NCI-H2107 treated with DMSO at 0.1 percent for 48 hours (cell line): ENCODE data around the gene TOLLIP.
"Not testable (repeated sequence)": the region's sequence is repeated elsewhere in the genome, so short reads cannot be mapped to it uniquely, and the experiment has no call there.

Experiments used
- DNase-seq: peaks from one replicate; lab custom pipeline; 2025; ENCODE audit not compliant: unreplicated experiment; lab: John Stamatoyannopoulos, UW

The TOLLIP gene

DNA sequence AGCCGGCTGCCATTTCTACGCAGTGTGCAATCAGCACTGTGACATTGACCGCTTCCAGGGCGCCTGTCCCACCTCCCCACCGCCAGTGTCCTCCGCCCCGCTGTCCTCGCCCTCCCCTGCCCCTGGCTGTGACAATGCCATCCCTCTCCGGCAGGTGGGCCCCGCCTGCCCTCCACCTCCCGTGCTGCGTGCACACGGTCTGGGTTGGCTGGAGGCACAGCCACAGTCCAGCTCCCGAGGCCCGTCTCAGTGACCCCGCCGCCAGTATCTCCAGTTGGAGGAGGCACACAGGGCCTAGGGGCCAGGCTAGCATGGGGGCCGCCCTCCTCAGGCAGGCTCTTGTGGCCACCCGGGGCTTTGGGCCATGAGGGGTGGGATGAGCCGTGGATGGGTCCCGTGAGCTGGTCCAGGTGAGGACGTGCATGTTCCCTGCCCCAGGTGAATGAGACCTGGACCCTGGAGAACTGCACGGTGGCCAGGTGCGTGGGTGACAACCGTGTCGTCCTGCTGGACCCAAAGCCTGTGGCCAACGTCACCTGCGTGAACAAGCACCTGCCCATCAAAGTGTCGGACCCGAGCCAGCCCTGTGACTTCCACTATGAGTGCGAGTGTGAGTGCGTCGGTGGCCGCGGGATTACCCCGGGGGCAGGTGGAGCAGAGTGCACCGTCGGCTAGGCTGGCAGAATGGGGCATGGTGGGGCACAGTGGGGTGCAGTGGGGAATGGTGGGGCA, 56.9 kb downstream of the TOLLIP start:
- no peak for DNase-seq

GRCh38 chr11:1251236-1251770, 58.1 kb downstream of the TOLLIP start:
- no peak for DNase-seq

DNA sequence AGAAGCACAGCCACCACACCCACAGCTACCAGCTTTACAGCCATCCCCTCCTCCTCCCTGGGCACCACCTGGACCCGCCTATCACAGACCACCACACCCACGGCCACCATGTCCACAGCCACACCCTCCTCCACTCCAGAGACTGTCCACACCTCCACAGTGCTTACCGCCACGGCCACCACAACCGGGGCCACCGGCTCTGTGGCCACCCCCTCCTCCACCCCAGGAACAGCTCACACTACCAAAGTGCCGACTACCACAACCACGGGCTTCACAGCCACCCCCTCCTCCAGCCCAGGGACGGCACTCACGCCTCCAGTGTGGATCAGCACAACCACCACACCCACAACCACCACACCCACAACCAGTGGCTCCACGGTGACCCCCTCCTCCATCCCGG, 59.0 kb downstream of the TOLLIP start:
- DNase-seq = not testable (repeated sequence)

GRCh38 chr11:1248951-1249350, 60.5 kb downstream of the TOLLIP start:
- DNase-seq = not testable (repeated sequence)

DNA sequence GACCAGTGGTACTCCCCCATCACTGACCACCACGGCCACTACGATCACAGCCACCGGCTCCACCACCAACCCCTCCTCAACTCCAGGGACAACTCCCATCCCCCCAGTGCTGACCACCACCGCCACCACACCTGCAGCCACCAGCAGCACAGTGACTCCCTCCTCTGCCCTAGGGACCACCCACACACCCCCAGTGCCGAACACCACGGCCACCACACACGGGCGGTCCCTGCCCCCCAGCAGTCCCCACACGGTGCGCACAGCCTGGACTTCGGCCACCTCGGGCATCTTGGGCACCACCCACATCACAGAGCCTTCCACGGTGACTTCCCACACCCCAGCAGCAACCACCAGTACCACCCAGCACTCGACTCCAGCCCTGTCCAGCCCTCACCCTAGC, 62.4 kb downstream of the TOLLIP start:
- not testable (repeated sequence) for DNase-seq

GRCh38 chr11:1246301-1246700, 63.1 kb downstream of the TOLLIP start:
- DNase-seq = not testable (repeated sequence)

- not testable (repeated sequence) for DNase-seq
Measured at GRCh38 chr11:1245717-1246116, 63.7 kb downstream of the TOLLIP start.

DNA sequence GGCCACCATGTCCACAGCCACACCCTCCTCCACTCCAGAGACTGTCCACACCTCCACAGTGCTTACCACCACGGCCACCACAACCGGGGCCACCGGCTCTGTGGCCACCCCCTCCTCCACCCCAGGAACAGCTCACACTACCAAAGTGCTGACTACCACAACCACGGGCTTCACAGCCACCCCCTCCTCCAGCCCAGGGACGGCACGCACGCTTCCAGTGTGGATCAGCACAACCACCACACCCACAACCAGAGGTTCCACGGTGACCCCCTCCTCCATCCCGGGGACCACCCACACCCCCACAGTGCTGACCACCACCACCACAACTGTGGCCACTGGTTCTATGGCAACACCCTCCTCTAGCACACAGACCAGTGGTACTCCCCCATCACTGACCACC, 64.9 kb downstream of the TOLLIP start:
- not testable (repeated sequence) for DNase-seq

DNA sequence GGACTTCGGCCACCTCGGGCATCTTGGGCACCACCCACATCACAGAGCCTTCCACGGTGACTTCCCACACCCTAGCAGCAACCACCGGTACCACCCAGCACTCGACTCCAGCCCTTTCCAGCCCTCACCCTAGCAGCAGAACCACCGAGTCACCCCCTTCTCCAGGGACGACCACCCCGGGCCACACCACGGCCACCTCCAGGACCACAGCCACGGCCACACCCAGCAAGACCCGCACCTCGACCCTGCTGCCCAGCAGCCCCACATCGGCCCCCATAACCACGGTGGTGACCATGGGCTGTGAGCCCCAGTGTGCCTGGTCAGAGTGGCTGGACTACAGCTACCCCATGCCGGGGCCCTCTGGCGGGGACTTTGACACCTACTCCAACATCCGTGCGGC, 65.9 kb downstream of the TOLLIP start:
- not testable (repeated sequence) for DNase-seq

- DNase-seq = not testable (repeated sequence)
Measured at GRCh38 chr11:1242751-1243150, 66.7 kb downstream of the TOLLIP start.

DNA sequence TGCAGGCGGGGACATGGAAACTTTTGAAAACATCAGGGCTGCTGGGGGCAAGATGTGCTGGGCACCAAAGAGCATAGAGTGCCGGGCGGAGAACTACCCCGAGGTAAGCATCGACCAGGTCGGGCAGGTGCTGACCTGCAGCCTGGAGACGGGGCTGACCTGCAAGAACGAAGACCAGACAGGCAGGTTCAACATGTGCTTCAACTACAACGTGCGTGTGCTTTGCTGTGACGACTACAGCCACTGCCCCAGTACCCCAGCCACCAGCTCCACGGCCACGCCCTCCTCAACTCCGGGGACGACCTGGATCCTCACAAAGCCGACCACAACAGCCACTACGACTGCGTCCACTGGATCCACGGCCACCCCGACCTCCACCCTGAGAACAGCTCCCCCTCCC, 67.1 kb downstream of the TOLLIP start:
- no peak for DNase-seq

DNA sequence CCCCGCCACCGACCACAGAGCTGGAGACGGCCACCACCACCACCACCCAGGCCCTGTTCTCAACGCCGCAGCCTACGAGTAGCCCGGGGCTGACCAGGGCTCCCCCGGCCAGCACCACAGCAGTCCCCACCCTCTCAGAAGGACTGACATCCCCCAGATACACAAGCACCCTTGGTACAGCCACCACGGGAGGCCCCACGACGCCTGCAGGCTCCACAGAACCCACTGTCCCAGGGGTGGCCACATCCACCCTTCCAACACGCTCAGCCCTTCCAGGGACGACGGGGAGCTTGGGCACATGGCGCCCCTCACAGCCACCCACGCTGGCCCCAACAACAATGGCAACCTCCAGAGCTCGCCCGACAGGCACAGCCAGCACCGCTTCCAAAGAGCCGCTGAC, 67.7 kb downstream of the TOLLIP start:
- no peak for DNase-seq

GRCh38 chr11:1240771-1241170, 68.7 kb downstream of the TOLLIP start:
- no peak for DNase-seq

- no peak for DNase-seq
Measured at GRCh38 chr11:1239596-1240205, 69.7 kb downstream of the TOLLIP start.

DNA sequence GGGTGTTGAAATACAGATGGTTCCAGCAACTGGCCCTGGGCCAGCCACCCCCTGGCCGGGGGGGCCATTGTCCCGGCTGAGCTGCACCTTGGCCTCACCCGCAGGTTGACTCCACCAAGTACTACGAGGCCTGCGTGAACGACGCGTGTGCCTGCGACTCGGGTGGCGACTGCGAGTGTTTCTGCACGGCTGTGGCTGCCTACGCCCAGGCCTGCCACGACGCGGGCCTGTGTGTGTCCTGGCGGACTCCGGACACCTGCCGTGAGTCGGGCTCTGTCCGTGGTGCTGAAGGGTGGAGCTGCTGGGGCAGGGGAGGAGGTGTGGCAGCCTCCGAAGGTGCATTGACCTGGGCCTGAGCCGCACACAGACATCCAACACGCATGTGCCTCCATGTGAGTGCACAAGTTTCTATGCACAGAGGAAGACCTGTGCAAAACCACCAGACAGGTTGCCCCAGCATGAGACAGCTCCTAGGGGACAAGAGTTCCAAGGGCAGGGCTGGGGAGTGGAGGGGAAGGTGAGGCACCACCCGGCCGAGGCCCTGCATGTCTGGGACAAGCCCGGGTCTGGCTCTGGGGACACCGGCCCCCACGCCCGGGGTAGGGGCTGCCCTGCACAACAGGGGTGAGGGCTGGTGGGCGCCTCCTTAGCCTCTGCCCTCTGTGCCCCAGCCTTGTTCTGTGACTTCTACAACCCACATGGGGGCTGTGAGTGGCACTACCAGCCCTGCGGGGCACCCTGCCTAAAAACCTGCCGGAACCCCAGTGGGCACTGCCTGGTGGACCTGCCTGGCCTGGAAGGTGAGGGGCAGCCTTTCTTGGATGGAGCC, 70.5 kb downstream of the TOLLIP start:
- no peak for DNase-seq

- DNase-seq = no peak
Measured at GRCh38 chr11:1237851-1238250, 71.6 kb downstream of the TOLLIP start.

DNA sequence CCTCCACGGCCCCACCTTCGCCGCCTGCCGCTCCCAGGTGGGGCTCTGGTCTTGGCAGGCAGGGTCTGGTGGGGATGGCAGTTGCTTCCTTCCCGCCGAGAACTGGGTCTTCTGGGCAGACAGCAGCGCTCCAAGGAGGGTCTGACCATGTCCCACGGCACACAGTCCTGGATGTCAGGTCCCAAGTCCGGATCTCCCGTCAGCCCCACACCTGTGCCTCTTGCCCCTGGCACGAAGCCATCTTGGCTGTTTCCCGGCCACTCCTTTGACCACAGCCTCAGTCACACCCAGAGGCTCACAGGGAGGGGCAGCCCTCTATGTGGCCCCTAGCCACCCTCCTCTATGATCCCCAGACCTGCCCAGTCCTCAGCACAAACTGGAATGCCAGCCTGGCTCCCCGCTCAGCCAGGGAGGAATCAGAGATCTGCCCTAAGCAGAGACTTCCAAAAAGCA, 72.3 kb downstream of the TOLLIP start:
- no peak for DNase-seq

DNA sequence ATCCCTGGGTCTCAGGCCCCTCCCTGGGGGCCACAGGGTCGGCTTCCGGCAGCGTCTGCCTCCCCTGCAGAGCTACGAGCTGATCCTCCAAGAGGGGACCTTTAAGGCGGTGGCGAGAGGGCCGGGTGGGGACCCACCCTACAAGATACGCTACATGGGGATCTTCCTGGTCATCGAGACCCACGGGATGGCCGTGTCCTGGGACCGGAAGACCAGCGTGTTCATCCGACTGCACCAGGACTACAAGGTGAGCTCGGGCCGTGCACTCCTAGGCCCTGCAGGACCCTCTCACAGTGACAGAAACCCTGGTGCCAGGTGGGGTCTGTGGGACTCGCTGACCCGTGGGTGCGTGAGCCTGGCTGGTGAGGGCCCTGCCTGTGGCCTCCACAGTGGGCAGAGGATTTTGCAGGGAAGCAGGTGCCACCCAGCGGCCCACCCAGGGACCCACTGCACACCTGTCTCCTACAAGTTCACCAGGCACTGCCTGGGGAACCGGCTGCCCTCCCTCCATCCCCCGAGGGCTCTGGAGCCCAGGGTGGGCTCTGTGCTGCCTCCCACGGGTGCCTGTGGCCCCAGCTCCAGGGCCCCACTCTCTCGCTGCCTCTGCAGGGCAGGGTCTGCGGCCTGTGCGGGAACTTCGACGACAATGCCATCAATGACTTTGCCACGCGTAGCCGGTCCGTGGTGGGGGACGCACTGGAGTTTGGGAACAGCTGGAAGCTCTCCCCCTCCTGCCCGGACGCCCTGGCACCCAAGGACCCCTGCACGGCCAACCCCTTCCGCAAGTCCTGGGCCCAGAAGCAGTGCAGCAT, 72.9 kb downstream of the TOLLIP start:
- no peak for DNase-seq

DNA sequence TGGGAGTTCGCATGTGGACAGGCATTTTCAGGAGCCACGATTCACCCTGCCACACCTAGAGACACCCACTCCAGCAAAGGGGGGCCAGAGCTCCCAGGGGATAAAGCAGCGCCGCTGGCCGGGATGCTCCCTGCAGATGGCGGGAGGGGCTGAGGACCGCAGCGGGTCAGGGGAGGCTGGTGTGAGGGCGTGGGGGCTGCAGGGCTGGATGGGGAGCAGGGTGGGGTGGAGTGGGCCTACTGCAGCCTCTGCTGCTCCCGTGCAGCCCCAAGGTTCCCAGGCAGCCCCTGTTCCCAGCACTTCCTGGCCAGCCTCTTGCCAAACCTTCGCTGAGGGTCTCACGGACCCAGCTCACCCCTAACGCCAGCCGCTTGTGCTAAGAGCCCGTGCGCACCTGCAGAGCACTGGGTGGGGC, 73.5 kb downstream of the TOLLIP start:
- DNase-seq = no peak

DNA sequence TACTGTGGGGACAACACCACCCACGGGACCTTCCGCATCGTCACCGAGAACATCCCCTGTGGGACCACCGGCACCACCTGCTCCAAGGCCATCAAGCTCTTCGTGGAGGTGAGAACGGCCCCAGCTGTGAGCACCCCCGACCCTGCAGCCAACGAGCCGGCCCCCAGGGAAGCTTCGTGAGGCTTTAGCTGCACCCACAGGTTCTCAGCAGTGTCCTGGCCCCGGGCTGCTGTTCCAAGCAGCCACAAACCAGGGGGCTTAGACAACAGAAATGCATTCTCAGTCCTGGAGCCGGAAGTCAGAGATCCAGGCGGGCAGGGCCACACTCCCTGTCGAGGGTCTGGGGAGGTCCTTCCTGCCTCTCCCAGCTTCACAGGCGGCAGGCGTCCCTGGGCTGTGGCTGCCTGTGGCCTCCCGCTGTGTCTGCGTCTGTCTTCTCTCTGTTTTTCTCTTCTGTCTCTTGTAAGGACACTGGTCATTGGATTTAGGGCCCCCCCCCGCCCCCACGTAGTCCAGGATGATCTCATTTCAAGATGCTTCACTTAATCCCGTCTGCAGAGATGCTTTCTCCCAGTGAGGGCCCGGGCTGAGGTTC, 74.0 kb downstream of the TOLLIP start:
- DNase-seq = no peak
